ENCODE results near the gene AKAP3. TPM values are rescaled to one million over a fixed set of nuclear protein-coding genes. Genes with fewer than 3 reads are reported as not detected.

The AKAP3 gene
- total RNA-seq, 1 donor: 0.81 TPM

GRCh38 chr12:4630262-4630661, 18.6 kb downstream of the AKAP3 start:
- H3K4me3 ChIP-seq (ENCODE audit: low read depth, low read length): no peak overlapping the region
- TF ChIP-seq CTCF (IDR thresholded peaks at IDR 0.05; ENCODE audit: insufficient read depth, low read length): no peak

GRCh38 chr12:4628406-4628805, 20.4 kb downstream of the AKAP3 start:
- DNase-seq (ENCODE audit: low read depth): no peak
- no peak overlapping the region for H3K4me3 ChIP-seq (ENCODE audit: low read depth, low read length)
- no peak for TF ChIP-seq CTCF (IDR thresholded peaks at IDR 0.05; ENCODE audit: insufficient read depth, low read length)

More at GRCh38 chr12:4630262-4630661, 18.6 kb downstream of the AKAP3 start:
- DNase-seq (ENCODE audit: low read depth): no peak

GRCh38 chr12:4626543-4626942, 22.3 kb downstream of the AKAP3 start:
- no peak for DNase-seq (ENCODE audit: low read depth)
- no peak overlapping the region for H3K4me3 ChIP-seq (ENCODE audit: low read depth, low read length)
- TF ChIP-seq CTCF (IDR thresholded peaks at IDR 0.05; ENCODE audit: insufficient read depth, low read length): no peak

- H3K4me3 ChIP-seq (ENCODE audit: low read depth, low read length): no peak overlapping the region
- no peak for DNase-seq (ENCODE audit: low read depth)
- no peak for TF ChIP-seq CTCF (IDR thresholded peaks at IDR 0.05; ENCODE audit: insufficient read depth, low read length)
Measured at GRCh38 chr12:4621511-4621910, 27.3 kb downstream of the AKAP3 start.

GRCh38 chr12:4615667-4616066, 33.2 kb downstream of the AKAP3 start:
- no peak for DNase-seq (ENCODE audit: low read depth)
- no peak for TF ChIP-seq CTCF (IDR thresholded peaks at IDR 0.05; ENCODE audit: insufficient read depth, low read length)
- no peak overlapping the region for H3K4me3 ChIP-seq (ENCODE audit: low read depth, low read length)

GRCh38 chr12:4610481-4610880, 38.4 kb downstream of the AKAP3 start:
- DNase-seq (ENCODE audit: low read depth): no peak
- no peak overlapping the region for H3K4me3 ChIP-seq (ENCODE audit: low read depth, low read length)
- no peak for TF ChIP-seq CTCF (IDR thresholded peaks at IDR 0.05; ENCODE audit: insufficient read depth, low read length)

GRCh38 chr12:4609071-4609470, 39.8 kb downstream of the AKAP3 start:
- no peak for DNase-seq (ENCODE audit: low read depth)
- TF ChIP-seq CTCF (IDR thresholded peaks at IDR 0.05; ENCODE audit: insufficient read depth, low read length): no peak
- no peak overlapping the region for H3K4me3 ChIP-seq (ENCODE audit: low read depth, low read length)
